ENCODE results near the gene PLOD1. TPM values are rescaled to one million over a fixed set of nuclear protein-coding genes. Genes with fewer than 3 reads are reported as not detected.
A peak's percentile ranks its signal among the peaks of the same experiment; 100 is the strongest.

The PLOD1 gene
- total and polyA plus RNA-seq, 12 donors: 27.3 to 102 (median 48.5) TPM

DNA sequence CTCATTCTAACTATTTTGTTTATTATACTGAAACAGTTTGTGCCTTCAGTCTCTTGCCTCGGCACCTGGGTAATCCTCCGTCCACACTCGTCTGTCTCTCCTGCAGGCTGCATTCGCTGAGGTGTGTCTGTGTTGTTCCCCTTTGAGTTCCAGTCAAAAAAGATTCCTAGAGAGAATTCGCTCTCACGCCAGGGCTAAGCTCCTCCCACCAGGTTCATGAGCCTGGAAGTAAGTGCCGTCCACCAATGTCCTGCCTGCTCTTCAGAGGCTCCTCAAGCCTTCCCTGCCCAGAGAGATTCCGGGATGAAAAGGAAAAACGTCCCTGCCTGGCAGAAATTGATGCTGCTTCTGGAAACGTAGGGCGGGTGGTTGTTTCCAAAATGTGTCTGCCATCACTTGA lies 21.2 kb upstream of the PLOD1 start:
- TF ChIP-seq, protein P1, sequence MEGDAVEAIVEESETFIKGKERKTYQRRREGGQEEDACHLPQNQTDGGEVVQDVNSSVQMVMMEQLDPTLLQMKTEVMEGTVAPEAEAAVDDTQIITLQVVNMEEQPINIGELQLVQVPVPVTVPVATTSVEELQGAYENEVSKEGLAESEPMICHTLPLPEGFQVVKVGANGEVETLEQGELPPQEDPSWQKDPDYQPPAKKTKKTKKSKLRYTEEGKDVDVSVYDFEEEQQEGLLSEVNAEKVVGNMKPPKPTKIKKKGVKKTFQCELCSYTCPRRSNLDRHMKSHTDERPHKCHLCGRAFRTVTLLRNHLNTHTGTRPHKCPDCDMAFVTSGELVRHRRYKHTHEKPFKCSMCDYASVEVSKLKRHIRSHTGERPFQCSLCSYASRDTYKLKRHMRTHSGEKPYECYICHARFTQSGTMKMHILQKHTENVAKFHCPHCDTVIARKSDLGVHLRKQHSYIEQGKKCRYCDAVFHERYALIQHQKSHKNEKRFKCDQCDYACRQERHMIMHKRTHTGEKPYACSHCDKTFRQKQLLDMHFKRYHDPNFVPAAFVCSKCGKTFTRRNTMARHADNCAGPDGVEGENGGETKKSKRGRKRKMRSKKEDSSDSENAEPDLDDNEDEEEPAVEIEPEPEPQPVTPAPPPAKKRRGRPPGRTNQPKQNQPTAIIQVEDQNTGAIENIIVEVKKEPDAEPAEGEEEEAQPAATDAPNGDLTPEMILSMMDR (IDR thresholded peaks at IDR 0.05): no peak
- Histone ChIP-seq H3K4me3 (no peak overlapping the region), H3K9me3 (no peaks in the 10 kb centered on the region), H3K4me1 (peaks cover 0 to 22% (median 8%) of the 10 kb centered on the region in 9 donors), H3K27me3 (no peaks in the 10 kb centered on the region), H3K27ac (no peak overlapping the region), H3K36me3 (peaks cover 0 to 20% (median 0%) of the 10 kb centered on the region in 9 donors)
- DNase-seq (no peak), ATAC-seq (no peak)
- intact Hi-C loops (cut with DNase I): loop anchor here in 5 of 10 donors (10.0 kb wide), 2 partner anchors 52 to 62 kb away; no protein-coding TSS in a partner anchor
- 59 to 64% methylated on average over 11 of the region's 11 CpGs for WGBS, 2 donors

DNA sequence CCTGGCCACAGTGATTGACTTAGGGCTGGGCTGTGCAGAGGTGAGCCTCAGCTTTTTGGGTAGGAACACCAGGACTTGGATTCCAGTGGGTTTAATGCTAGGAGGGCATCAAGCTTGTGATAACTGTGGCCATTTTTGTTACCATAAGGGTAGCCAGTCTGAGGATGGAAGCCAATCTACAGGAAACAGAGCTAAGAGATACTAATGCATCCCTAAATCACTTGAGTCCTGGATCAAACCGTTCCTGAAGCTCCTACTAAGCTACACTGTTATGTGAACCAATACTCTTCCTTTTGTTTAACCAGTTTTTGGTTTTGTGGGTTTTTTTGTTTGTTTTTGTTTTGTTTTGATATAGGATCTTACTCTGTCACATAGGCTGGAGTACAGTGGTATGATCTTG lies 20.5 kb upstream of the PLOD1 start:
- Histone ChIP-seq H3K4me1 (peaks cover 1 to 29% (median 14%) of the 10 kb centered on the region in 9 donors), H3K9me3 (no peaks in the 10 kb centered on the region), H3K27ac (no peak overlapping the region), H3K4me3 (no peak overlapping the region), H3K36me3 (peaks cover 0 to 27% (median 2%) of the 10 kb centered on the region in 9 donors), H3K27me3 (no peaks in the 10 kb centered on the region)
- intact Hi-C loops (cut with DNase I): loop anchor here in 5 of 10 donors (10.0 kb wide), 2 partner anchors 51 to 61 kb away; no protein-coding TSS in a partner anchor
- WGBS, 2 donors: 84 to 91% methylated on average over 1 of the region's 1 CpG
- no peak for ATAC-seq
- DNase-seq: no peak
- TF ChIP-seq, protein P1 (IDR thresholded peaks at IDR 0.05): no peak

DNA sequence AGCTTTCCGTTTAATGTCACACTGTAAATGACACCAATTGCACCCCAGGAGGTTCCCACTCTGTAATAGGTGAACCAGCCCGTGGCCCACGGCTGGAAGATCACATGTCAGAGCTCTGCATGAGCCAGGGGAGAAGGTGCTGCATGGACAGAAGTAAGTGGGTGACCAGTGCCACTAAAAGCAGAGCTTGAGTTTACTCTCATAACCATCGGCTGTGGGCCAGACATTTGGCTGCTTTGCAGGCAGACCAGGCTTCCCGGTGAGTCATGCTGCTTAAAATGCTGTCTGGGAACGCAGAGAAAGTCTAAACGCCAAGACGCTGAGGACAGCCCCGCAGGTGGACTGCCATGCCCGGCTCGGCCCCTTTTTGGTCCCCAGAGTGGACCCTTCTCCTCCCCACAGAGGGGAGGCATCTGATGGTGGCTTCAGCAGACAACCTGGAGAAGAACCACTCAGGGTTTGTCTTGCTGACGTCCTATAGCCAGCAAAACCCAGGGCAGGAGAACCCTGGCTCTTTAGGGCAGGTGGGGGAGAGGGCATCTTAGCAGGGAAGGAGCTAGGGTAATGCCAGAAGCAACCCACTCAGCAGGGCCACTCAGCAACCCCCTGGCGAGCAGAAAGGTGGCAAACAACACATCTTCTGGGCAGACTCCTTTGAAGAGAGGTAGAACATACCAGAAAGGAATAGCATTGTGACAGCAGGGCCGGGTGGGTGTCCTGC lies 15.6 kb upstream of the PLOD1 start:
- no peaks in the 10 kb centered on the region for H3K27me3 ChIP-seq
- 52 to 55% methylated on average over 14 of the region's 14 CpGs for WGBS, 2 donors
- peaks cover 0 to 77% (median 17%) of the 10 kb centered on the region in 9 donors for H3K36me3 ChIP-seq
- ATAC-seq: peak; percentile 71 to 89 (median 86)
- intact Hi-C loops (cut with DNase I): loop anchor here in 6 of 10 donors (5.0 to 10.0 kb wide), 3 partner anchors 46 to 63 kb away; partner anchors contain the start of gene MFN2 (in 1 of the 6)
- TF ChIP-seq, protein P1 (IDR thresholded peaks at IDR 0.05): no peak
- H3K4me3 ChIP-seq: no peak overlapping the region
- no peaks in the 10 kb centered on the region for H3K9me3 ChIP-seq
- peak; percentile 61 to 78 for DNase-seq
- peaks cover 18 to 62% (median 58%) of the 10 kb centered on the region in 9 donors for H3K4me1 ChIP-seq
- H3K27ac ChIP-seq: peak overlapping the region in 9 of 10 donors; percentile 21 to 81 (median 71)

DNA sequence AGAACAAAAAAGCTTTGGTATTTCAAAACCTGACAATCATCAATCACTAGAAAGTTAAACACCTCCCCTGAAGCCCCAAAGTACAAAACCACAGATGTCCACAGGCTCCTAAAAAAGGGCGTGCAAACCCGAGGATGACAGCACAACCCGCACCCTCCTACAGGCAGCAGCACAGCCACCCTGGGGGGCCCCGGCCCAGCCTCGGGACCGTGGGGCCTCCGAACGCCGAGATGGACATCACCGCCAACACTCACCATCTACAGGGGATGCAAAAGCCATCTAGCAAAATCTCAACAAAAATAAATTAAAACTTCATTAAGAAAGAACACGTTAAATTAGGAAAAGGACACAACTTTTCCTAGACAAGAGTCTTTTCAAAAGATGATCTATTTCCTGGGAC lies 14.9 kb upstream of the PLOD1 start:
- H3K27me3 ChIP-seq: no peaks in the 10 kb centered on the region
- peaks cover 0 to 77% (median 17%) of the 10 kb centered on the region in 9 donors for H3K36me3 ChIP-seq
- ATAC-seq (no peak), DNase-seq (no peak)
- no peak overlapping the region for H3K4me3 ChIP-seq
- intact Hi-C loops (cut with DNase I): loop anchor here in 6 of 10 donors (5.0 to 10.0 kb wide), 3 partner anchors 45 to 63 kb away; partner anchors contain the start of gene MFN2 (in 1 of the 6)
- H3K27ac ChIP-seq: peak overlapping the region in 7 of 10 donors; percentile 21 to 81 (median 72)
- no peaks in the 10 kb centered on the region for H3K9me3 ChIP-seq
- TF ChIP-seq, protein P1 (IDR thresholded peaks at IDR 0.05): no peak
- H3K4me1 ChIP-seq: peaks cover 23 to 69% (median 64%) of the 10 kb centered on the region in 9 donors
- 88 to 90% methylated on average over 11 of the region's 11 CpGs for WGBS, 2 donors
